Activated CD8-positive, alpha-beta T cell treated with anti-CD3 and anti-CD28 coated beads, Interleukin-2, amount 10 ng/mL, durations not matched to agents 7 days and 5 days (primary cell): ENCODE data around the gene CTNNA3. TPM values are rescaled to one million over a fixed set of nuclear protein-coding genes. Genes with fewer than 3 reads are reported as not detected.

ENCODE experiments used
- ATAC-seq: fragments of 150-1000 bp; cut with Tn5 transposase; one replicate; pipeline ENCODE4 v1.10.0; 2021; ENCODE audit warnings: moderate library complexity
- CTCF ChIA-PET: fragments of 350-600 bp; sonication (Branson Sonifier 250); formaldehyde crosslinking; loops from one replicate; lab custom pipeline; 2021; ENCODE audit warnings: antibody characterized with exemption; lab: Charles Lee
- POLR2A ChIA-PET: fragments of 350-600 bp; sonication (Branson Sonifier 250); formaldehyde crosslinking; loops from one replicate; lab custom pipeline; 2021; ENCODE audit warnings: antibody characterized with exemption; lab: Charles Lee
- DNase-seq: peaks from one replicate; pipeline ENCODE4 v3.0.0-alpha.2; 2020
- H3K27ac Mint-ChIP-seq: one replicate; pipeline ENCODE4 v1.8.0; 2021; ENCODE audit warnings: mild to moderate bottlenecking, mixed read lengths
- H3K27me3 Mint-ChIP-seq: one replicate; pipeline ENCODE4 v1.8.0; 2021; ENCODE audit warnings: low read depth, mixed read lengths
- H3K36me3 Mint-ChIP-seq: one replicate; pipeline ENCODE4 v1.8.0; 2021; ENCODE audit warnings: low read depth, mixed read lengths
- H3K4me1 Mint-ChIP-seq: one replicate; pipeline ENCODE4 v1.8.0; 2021; ENCODE audit warnings: low read depth, mixed read lengths
- H3K4me3 Mint-ChIP-seq: one replicate; pipeline ENCODE4 v1.8.0; 2021; ENCODE audit warnings: mild to moderate bottlenecking, mixed read lengths
- H3K9me3 Mint-ChIP-seq: one replicate; pipeline ENCODE4 v1.8.0; 2022; ENCODE audit warnings: mixed read lengths; ENCODE audit not compliant: insufficient read depth
- total RNA-seq, 2 experiments: library from RNA; stranded (reverse); gene quantifications; one replicate each; pipeline ENCODE4 v1.2.3, GENCODE V29; 2021

CTNNA3 gene
- total RNA-seq, 2 experiments from 2014 or later: 1.3 to 2.6 TPM

DNA sequence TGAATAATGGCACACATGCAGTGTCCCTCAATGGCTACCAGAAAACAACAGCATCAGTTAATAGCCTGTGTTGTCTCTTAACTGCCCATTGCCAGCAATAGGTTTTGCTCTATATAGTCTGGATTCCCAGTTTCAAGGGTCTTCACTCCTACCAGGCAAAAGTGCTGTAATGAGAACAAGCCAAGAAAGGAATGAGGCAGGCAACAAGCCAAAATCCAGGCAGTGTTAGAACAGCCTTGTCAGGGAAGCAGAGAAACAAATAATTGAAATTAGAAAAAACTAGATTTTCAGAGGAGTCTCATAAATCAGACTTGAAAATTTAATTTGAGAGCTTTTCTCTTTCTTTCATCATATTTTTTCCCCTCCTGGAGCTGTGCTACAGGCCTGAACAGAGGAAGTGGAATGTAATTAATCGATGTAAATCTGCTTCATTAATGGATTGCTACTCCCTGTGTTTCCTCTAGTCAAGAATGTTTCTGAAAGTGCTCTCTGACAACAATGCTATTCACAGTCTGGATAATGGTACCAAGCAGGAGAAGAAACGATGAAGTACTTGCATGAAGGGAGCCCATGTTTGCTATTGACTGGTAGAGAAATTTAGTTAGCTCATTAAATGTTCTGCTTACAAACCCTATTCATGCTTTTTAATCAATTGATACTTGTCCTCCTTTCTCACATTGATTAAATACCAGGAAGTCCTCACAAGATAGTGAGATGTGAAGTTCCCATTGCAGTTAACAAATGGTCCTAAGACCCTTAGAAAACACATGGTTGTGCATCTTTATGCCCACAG, 972.2 kb downstream of the CTNNA3 start:
- H3K27me3 Mint-ChIP-seq: no peaks in the 10 kb centered on the region
- ChIA-PET CTCF (no interaction called here), POLR2A (no interaction called here)
- no peaks in the 10 kb centered on the region for H3K9me3 Mint-ChIP-seq
- H3K4me3 Mint-ChIP-seq: no peak overlapping the region
- H3K36me3 Mint-ChIP-seq: no peaks in the 10 kb centered on the region
- no peaks in the 10 kb centered on the region for H3K4me1 Mint-ChIP-seq
- ATAC-seq (no peak), DNase-seq (no peak)
- no peak overlapping the region for H3K27ac Mint-ChIP-seq

DNA sequence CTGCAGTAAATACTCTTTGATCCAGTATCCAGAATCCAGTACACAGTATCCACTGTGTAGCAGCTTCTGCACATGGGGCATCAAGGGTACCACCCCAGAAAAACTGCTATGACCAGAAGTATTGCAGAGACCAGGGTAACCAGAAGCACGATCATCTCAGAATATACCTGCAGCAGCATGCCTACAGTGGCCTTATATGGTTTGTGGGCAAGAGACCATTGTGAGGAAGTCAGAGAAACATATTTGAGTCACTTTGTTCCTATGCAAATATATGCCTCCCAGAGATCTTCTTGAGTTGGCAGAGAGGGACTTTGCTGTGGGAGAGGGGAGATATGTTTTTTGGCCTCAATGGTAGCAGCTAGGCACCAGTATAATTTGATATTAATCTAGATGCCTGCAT, 976.5 kb downstream of the CTNNA3 start:
- Mint-ChIP-seq H3K27ac (no peak overlapping the region), H3K36me3 (no peaks in the 10 kb centered on the region), H3K4me1 (no peaks in the 10 kb centered on the region), H3K27me3 (no peaks in the 10 kb centered on the region), H3K4me3 (no peak overlapping the region), H3K9me3 (no peaks in the 10 kb centered on the region)
- ATAC-seq (no peak), DNase-seq (no peak)
- CTCF ChIA-PET: no interaction called here
- POLR2A ChIA-PET: no interaction called here

DNA sequence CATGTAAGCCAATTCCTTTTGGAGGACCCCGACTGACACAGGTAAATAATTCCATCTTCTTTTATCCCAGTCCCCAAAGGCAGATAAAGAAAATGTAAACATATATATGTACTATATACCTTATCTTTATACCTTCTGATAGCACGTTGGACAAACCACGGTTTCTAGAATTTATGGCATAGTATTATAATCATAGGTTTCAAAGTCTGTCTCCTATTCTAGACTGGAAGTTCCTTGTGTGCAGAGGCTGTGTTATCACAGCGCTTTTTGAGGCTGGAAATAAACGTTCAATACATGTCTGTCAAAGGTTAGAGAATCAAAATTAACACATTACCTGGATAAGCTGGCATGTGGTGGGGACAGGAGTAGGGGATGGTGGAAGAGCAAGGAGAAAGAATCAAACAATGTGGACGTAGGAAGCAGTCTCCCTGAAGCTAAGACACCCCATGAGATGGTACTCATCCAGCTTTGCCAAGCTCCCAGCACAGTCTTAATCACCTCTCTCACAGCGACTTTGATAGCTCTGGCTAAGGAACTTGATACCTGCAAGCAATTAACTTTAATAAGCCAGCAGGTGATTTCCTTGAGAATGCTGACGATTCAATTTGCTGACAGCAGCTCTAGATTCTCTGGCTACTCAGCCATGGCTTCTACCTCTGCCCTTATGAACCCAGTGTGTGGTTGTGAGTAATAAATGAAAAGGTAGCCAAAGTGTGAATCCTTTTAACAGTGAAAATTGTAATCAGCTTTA, 978.6 kb downstream of the CTNNA3 start:
- no peak for ATAC-seq
- CTCF ChIA-PET: no interaction called here
- POLR2A ChIA-PET: no interaction called here
- Mint-ChIP-seq H3K4me3 (no peak overlapping the region), H3K4me1 (no peaks in the 10 kb centered on the region), H3K27ac (no peak overlapping the region), H3K27me3 (no peaks in the 10 kb centered on the region), H3K36me3 (no peaks in the 10 kb centered on the region), H3K9me3 (no peaks in the 10 kb centered on the region)
- no peak for DNase-seq

DNA sequence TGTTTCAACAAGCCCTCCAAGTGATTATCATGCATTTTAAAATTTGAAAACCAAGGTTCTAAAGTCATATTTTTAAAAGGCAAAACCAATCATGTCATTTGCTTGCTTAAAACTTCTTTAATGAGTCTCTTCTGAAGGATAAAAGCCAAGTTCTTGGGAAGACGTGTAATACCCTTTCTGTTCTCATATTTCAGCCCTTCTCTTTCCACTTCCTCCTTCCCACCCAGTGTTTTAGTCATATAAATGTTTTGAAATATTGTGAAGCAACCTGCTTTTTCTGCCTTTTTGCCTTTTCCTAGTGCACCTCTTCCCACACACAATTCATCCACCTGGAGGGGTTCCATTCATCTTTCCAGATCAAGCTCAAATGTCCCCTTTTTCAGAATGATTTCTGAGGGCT, 981.3 kb downstream of the CTNNA3 start:
- no peaks in the 10 kb centered on the region for H3K27me3 Mint-ChIP-seq
- DNase-seq (no peak), ATAC-seq (no peak)
- no peak overlapping the region for H3K27ac Mint-ChIP-seq
- no peak overlapping the region for H3K4me3 Mint-ChIP-seq
- no peaks in the 10 kb centered on the region for H3K4me1 Mint-ChIP-seq
- H3K9me3 Mint-ChIP-seq: no peaks in the 10 kb centered on the region
- no peaks in the 10 kb centered on the region for H3K36me3 Mint-ChIP-seq
- CTCF ChIA-PET: no interaction called here
- POLR2A ChIA-PET: no interaction called here

DNA sequence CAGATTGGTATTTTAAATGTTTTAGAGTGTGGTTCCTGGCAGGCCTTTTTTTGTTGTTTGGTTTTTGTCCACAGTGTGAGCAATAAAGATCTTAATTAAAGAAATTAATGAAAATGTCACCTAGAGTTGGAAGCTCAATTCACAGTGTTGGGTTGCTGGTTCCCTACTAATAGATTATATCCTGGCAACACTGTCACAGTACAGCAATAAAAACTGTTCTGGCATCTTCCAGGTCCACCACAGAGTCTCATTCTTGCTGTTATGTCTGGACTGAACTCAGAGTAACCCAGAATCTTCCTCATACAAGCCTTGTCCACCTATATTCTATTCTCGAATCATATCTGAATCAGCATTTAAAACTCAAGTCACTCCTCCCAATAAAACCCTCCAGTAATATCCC, 982.6 kb downstream of the CTNNA3 start:
- H3K9me3 Mint-ChIP-seq: no peaks in the 10 kb centered on the region
- H3K36me3 Mint-ChIP-seq: no peaks in the 10 kb centered on the region
- POLR2A ChIA-PET: no interaction called here
- H3K27ac Mint-ChIP-seq: no peak overlapping the region
- CTCF ChIA-PET: no interaction called here
- no peaks in the 10 kb centered on the region for H3K4me1 Mint-ChIP-seq
- H3K27me3 Mint-ChIP-seq: no peaks in the 10 kb centered on the region
- ATAC-seq: no peak
- no peak for DNase-seq
- no peak overlapping the region for H3K4me3 Mint-ChIP-seq

DNA sequence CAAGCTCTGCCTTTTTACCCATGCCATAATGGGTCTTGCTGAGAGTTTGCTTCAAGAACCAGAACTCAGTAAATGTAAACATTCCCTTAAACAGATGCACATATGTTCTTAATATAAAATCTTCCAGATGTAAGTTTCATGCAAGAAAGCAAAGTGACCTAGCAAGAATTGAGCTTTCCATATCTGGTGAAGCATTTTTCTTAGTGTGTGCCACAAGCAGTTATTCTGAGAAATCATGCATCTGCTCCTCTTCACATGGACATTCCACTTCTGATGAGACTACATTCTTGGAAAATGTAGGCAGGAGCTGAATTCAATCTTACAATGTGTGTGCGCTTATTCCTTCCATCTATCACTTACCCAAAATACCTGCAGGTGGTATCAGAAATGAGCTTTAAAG, 997.9 kb downstream of the CTNNA3 start:
- Mint-ChIP-seq H3K36me3 (no peaks in the 10 kb centered on the region), H3K27ac (no peak overlapping the region), H3K4me1 (no peaks in the 10 kb centered on the region), H3K9me3 (no peaks in the 10 kb centered on the region), H3K27me3 (no peaks in the 10 kb centered on the region), H3K4me3 (no peak overlapping the region)
- ChIA-PET CTCF (interaction anchor here (0.7 kb wide), 1 partner anchor 487 kb away, joined by 3 read pairs; no protein-coding TSS in a partner anchor), POLR2A (no interaction called here)
- no peak for ATAC-seq
- no peak for DNase-seq

DNA sequence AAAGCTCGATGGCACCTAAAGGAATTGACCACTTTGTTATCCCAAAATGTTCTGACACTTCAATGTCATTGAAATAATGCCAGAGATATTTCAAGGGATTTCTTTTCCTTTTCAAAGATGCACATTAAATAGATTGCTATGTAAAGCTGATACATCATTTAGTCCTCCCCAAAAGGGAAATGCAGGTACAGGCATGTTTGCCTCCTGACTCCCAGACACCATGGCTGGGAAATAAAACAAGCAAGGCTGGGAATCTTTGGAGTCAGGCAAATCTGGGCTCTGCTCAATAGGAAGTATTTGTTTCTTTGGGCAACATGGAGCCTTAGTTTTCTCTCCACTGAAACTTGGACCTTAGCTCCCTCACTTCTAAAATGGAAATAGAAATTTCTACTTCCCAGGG, 1000.9 kb downstream of the CTNNA3 start:
- Mint-ChIP-seq H3K9me3 (no peaks in the 10 kb centered on the region), H3K4me1 (no peaks in the 10 kb centered on the region)
- no peak for ATAC-seq

DNA sequence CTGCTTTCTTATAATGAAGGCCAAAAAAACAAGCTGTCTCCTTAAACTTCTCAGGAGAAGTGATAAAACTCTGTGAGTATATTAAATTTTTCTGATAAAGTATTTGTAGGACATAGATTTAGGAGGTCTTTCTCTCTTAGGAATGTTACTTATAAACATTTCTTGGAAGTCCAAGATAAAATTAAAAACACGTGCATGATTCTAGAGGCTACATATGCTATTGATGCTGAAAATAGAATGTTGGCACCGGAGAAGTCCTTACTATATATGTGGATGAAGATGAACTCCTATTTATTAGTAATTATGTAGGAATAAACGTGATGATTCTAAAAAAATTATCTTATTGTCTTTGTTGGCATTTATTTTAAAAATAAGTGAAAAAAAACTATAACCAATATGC, 1011.4 kb downstream of the CTNNA3 start:
- H3K36me3 Mint-ChIP-seq: no peaks in the 10 kb centered on the region
- H3K27ac Mint-ChIP-seq: no peak overlapping the region
- H3K27me3 Mint-ChIP-seq: no peaks in the 10 kb centered on the region
- no peaks in the 10 kb centered on the region for H3K4me1 Mint-ChIP-seq
- no peak overlapping the region for H3K4me3 Mint-ChIP-seq
- CTCF ChIA-PET: no interaction called here
- H3K9me3 Mint-ChIP-seq: no peaks in the 10 kb centered on the region
- DNase-seq (no peak), ATAC-seq (no peak)
- POLR2A ChIA-PET: no interaction called here

More for the DNA sequence above, 1000.9 kb downstream of the CTNNA3 start:
- ChIA-PET CTCF (no interaction called here), POLR2A (no interaction called here)
- Mint-ChIP-seq H3K27ac (no peak overlapping the region), H3K36me3 (no peaks in the 10 kb centered on the region), H3K27me3 (no peaks in the 10 kb centered on the region), H3K4me3 (no peak overlapping the region)
- no peak for DNase-seq

DNA sequence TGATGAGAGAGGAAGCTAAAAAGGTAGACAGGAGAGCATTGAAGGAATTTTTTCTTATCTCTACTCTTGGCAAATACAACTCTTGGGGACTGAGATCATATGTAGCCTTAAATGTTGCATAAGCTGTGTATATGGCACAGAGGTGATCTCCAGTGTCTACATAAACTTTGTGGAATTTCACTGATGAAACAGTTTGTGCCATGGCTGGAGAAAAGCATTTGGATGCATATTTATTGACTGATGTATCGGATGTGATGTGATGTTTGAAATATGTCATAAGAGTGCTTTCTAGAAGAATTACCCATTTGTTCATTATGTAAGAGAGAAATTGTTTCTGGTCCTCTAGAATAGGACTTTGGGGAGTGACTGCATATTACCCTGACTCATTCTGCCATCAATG, 1015.1 kb downstream of the CTNNA3 start:
- Mint-ChIP-seq H3K9me3 (no peaks in the 10 kb centered on the region), H3K27me3 (no peaks in the 10 kb centered on the region), H3K27ac (no peak overlapping the region), H3K36me3 (no peaks in the 10 kb centered on the region), H3K4me1 (no peaks in the 10 kb centered on the region), H3K4me3 (no peak overlapping the region)
- DNase-seq (no peak), ATAC-seq (no peak)
- POLR2A ChIA-PET: no interaction called here
- CTCF ChIA-PET: interaction anchor here (0.8 kb wide), 1 partner anchor 36 kb away, joined by 3 read pairs; no protein-coding TSS in a partner anchor

DNA sequence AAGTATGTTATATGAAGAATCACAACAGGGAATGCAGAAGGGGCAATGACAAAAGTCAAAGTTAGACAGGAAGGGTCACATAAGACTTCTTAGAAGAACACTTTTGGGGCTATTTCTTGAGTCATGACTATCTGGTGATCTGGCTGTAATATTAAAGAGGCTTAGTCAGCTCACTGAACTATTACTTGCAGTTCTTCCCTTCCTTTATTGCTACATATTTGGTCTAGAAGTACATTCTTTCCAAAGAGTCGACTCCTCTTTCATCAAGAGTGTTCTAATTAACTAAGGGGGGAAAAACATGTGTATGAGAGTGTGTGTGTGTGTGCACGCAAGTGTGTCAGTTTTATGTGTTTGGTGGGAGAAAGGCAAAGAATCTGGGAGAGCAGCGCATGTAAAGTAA, 1017.5 kb downstream of the CTNNA3 start:
- Mint-ChIP-seq H3K4me3 (no peak overlapping the region), H3K9me3 (no peaks in the 10 kb centered on the region), H3K36me3 (no peaks in the 10 kb centered on the region), H3K27ac (no peak overlapping the region), H3K27me3 (no peaks in the 10 kb centered on the region), H3K4me1 (no peaks in the 10 kb centered on the region)
- POLR2A ChIA-PET: no interaction called here
- CTCF ChIA-PET: no interaction called here
- DNase-seq (no peak), ATAC-seq (no peak)

DNA sequence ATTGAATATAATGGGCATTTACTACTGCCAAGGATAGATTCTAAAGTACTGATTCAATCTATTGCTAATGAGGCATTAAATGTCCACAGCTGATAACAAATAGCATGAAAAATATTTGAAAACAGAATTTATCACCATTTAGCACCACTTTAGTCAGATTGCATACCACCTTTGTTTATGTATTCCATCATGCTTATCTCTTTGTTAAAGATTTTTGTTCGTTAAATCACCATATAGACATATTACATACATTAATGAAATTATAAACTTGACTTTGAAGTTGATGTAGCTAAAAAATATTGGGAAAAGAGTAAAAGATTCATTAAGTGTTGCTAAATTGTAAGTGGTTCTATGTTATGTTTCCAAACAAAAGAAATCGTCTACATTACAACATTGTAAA, 1022.9 kb downstream of the CTNNA3 start:
- Mint-ChIP-seq H3K27ac (no peak overlapping the region), H3K4me1 (no peaks in the 10 kb centered on the region), H3K36me3 (no peaks in the 10 kb centered on the region), H3K4me3 (no peak overlapping the region), H3K27me3 (no peaks in the 10 kb centered on the region), H3K9me3 (peaks cover 3% of the 10 kb centered on the region)
- no peak for ATAC-seq
- POLR2A ChIA-PET: no interaction called here
- CTCF ChIA-PET: no interaction called here
- DNase-seq: no peak

DNA sequence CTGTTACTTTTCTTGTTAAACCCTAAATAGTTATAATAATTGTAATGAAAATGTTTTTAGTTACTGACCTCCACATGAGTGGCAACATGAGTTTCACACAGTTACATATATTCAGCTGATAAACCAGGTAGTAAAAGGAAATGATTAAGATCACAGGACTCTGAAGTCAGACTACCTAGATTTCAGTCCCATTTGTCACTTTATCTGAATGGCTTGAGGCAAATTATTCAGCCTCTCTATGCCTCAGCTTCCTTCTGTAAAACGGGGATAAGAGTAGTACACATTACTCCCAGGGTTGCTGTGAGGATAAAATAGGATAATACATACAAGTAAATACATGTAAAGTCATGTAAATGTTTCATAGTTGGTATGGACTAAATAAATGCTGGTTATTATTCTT, 1024.4 kb downstream of the CTNNA3 start:
- ATAC-seq (no peak), DNase-seq (no peak)
- Mint-ChIP-seq H3K4me3 (no peak overlapping the region), H3K36me3 (no peaks in the 10 kb centered on the region), H3K27me3 (no peaks in the 10 kb centered on the region), H3K9me3 (peaks cover 11% of the 10 kb centered on the region), H3K4me1 (no peaks in the 10 kb centered on the region), H3K27ac (no peak overlapping the region)
- ChIA-PET POLR2A (no interaction called here), CTCF (no interaction called here)
